ENCODE results near the gene PDZRN3. TPM values are rescaled to one million over a fixed set of nuclear protein-coding genes. Genes with fewer than 3 reads are reported as not detected.

Gene PDZRN3
- total RNA-seq, 1 experiment from 2014 or later, result not detected

GRCh38 chr3:73475175-73475574 lies 149.6 kb downstream of the PDZRN3 start:
- no peak overlapping the region for H3K4me3 Mint-ChIP-seq (ENCODE audit: low read depth, unreplicated experiment)
- H3K36me3 Mint-ChIP-seq (ENCODE audit: insufficient read depth, unreplicated experiment), result no peaks in the 10 kb centered on the region
- no peak for DNase-seq
- no peak for TF ChIP-seq CTCF (IDR thresholded peaks at IDR 0.05; ENCODE audit: unreplicated experiment)
- H3K9me3 Mint-ChIP-seq (ENCODE audit: low read depth, unreplicated experiment), result no peaks in the 10 kb centered on the region
- CTCF ChIA-PET, result no interaction called here
- H3K27me3 Mint-ChIP-seq (ENCODE audit: unreplicated experiment), result peaks cover 27% of the 10 kb centered on the region
- intact Hi-C loops (cut with micrococcal nuclease; ENCODE audit: unreplicated experiment), result no loop called here
- no TSS peak for BruUV-seq (replicated peaks)
- H3K4me1 Mint-ChIP-seq (ENCODE audit: low read depth, unreplicated experiment), result no peaks in the 10 kb centered on the region
- H3K27ac Mint-ChIP-seq (ENCODE audit: unreplicated experiment), result no peak overlapping the region

- H3K27ac Mint-ChIP-seq (ENCODE audit: unreplicated experiment), result no peak overlapping the region
- H3K4me3 Mint-ChIP-seq (ENCODE audit: low read depth, unreplicated experiment), result no peak overlapping the region
- DNase-seq, result no peak
- intact Hi-C loops (cut with micrococcal nuclease; ENCODE audit: unreplicated experiment), result no loop called here
- no peaks in the 10 kb centered on the region for H3K4me1 Mint-ChIP-seq (ENCODE audit: low read depth, unreplicated experiment)
- H3K9me3 Mint-ChIP-seq (ENCODE audit: low read depth, unreplicated experiment), result no peaks in the 10 kb centered on the region
- no TSS peak for BruUV-seq (replicated peaks)
- H3K36me3 Mint-ChIP-seq (ENCODE audit: insufficient read depth, unreplicated experiment), result no peaks in the 10 kb centered on the region
- H3K27me3 Mint-ChIP-seq (ENCODE audit: unreplicated experiment), result peaks cover 23% of the 10 kb centered on the region
- no peak for TF ChIP-seq CTCF (IDR thresholded peaks at IDR 0.05; ENCODE audit: unreplicated experiment)
- CTCF ChIA-PET, result no interaction called here
Observed at GRCh38 chr3:73474619-73475018, 150.1 kb downstream of the PDZRN3 start.

GRCh38 chr3:73473898-73474416 lies 150.8 kb downstream of the PDZRN3 start:
- peaks cover 23% of the 10 kb centered on the region for H3K27me3 Mint-ChIP-seq (ENCODE audit: unreplicated experiment)
- no peaks in the 10 kb centered on the region for H3K9me3 Mint-ChIP-seq (ENCODE audit: low read depth, unreplicated experiment)
- no peak overlapping the region for H3K27ac Mint-ChIP-seq (ENCODE audit: unreplicated experiment)
- no peak overlapping the region for H3K4me3 Mint-ChIP-seq (ENCODE audit: low read depth, unreplicated experiment)
- intact Hi-C loops (cut with micrococcal nuclease; ENCODE audit: unreplicated experiment), result no loop called here
- H3K4me1 Mint-ChIP-seq (ENCODE audit: low read depth, unreplicated experiment), result no peaks in the 10 kb centered on the region
- H3K36me3 Mint-ChIP-seq (ENCODE audit: insufficient read depth, unreplicated experiment), result no peaks in the 10 kb centered on the region
- CTCF ChIA-PET, result no interaction called here
- TF ChIP-seq CTCF (IDR thresholded peaks at IDR 0.05; ENCODE audit: unreplicated experiment), result no peak
- DNase-seq, result no peak
- BruUV-seq (replicated peaks), result no TSS peak

- DNase-seq, result no peak
- no peaks in the 10 kb centered on the region for H3K4me1 Mint-ChIP-seq (ENCODE audit: low read depth, unreplicated experiment)
- H3K27ac Mint-ChIP-seq (ENCODE audit: unreplicated experiment), result no peak overlapping the region
- no peaks in the 10 kb centered on the region for H3K36me3 Mint-ChIP-seq (ENCODE audit: insufficient read depth, unreplicated experiment)
- H3K27me3 Mint-ChIP-seq (ENCODE audit: unreplicated experiment), result peaks cover 23% of the 10 kb centered on the region
- TF ChIP-seq CTCF (IDR thresholded peaks at IDR 0.05; ENCODE audit: unreplicated experiment), result no peak
- H3K9me3 Mint-ChIP-seq (ENCODE audit: low read depth, unreplicated experiment), result no peaks in the 10 kb centered on the region
- H3K4me3 Mint-ChIP-seq (ENCODE audit: low read depth, unreplicated experiment), result no peak overlapping the region
- BruUV-seq (replicated peaks), result no TSS peak
- intact Hi-C loops (cut with micrococcal nuclease; ENCODE audit: unreplicated experiment), result no loop called here
- CTCF ChIA-PET, result no interaction called here
Observed at GRCh38 chr3:73473181-73473897, 151.4 kb downstream of the PDZRN3 start.
